Neural cell (in vitro differentiated cells): Measurements from ENCODE around the gene EYS. TPM values are rescaled to one million over a fixed set of nuclear protein-coding genes. Genes with fewer than 3 reads are reported as not detected.

Experiments
- H2AFZ ChIP-seq: fragments of 200-600, 300-800 bp; sonication (generic), shearing (Covaris generic); 2 replicates; pipeline ENCODE4 v1.6.0; 2014; ENCODE audit warnings: low read depth, mild to moderate bottlenecking, antibody characterized with exemption, low read length, moderate library complexity
- H3F3A ChIP-seq: fragments of 200-600 bp; shearing (Covaris generic); 2 replicates; pipeline ENCODE4 v1.6.1; 2016; ENCODE audit warnings: mild to moderate bottlenecking, moderate library complexity, mixed read lengths, antibody characterized with exemption, low read length; ENCODE audit not compliant: insufficient read depth, poor library complexity, severe bottlenecking
- H3K27ac ChIP-seq: fragments of 200-600, 300-800 bp; sonication (generic), shearing (Covaris generic); 2 replicates; pipeline ENCODE4 v1.5.1; 2014; ENCODE audit warnings: mild to moderate bottlenecking, low read length, moderate library complexity
- H3K27me3 ChIP-seq: fragments of 300-800, 200-600 bp; sonication (generic), shearing (Covaris generic); 2 replicates; pipeline ENCODE4 v1.6.0; 2014; ENCODE audit warnings: mild to moderate bottlenecking, low read depth, low read length, moderate library complexity; ENCODE audit not compliant: insufficient read depth
- H3K36me3 ChIP-seq: fragments of 300-800, 200-600 bp; sonication (generic), shearing (Covaris generic); 2 replicates; pipeline ENCODE4 v1.5.1; 2014; ENCODE audit warnings: mild to moderate bottlenecking, antibody characterized with exemption, low read length, moderate library complexity; ENCODE audit not compliant: insufficient read depth
- H3K4me2 ChIP-seq: fragments of 300-800, 200-600 bp; sonication (generic), shearing (Covaris generic); 2 replicates; pipeline ENCODE4 v1.6.0; 2014; ENCODE audit warnings: mild to moderate bottlenecking, low read length
- H3K4me3 ChIP-seq: fragments of 300-800, 200-600 bp; sonication (generic), shearing (Covaris generic); 2 replicates; pipeline ENCODE4 v1.5.1; 2014; ENCODE audit warnings: mild to moderate bottlenecking, low read length, moderate library complexity
- H3K79me2 ChIP-seq: fragments of 200-600 bp; shearing (Covaris generic); replicated peaks from 2 replicates; pipeline ENCODE4 v1.6.0; 2014; ENCODE audit warnings: mild to moderate bottlenecking, low read length, moderate library complexity; ENCODE audit not compliant: insufficient read depth
- H3K9ac ChIP-seq: fragments of 300-800, 200-600 bp; sonication (generic), shearing (Covaris generic); 2 replicates; pipeline ENCODE4 v1.6.1; 2016; ENCODE audit warnings: mild to moderate bottlenecking, low read length, mixed read lengths
- H3K9me2 ChIP-seq: fragments of 200-600 bp; shearing (Covaris generic); 2 replicates; pipeline ENCODE4 v1.6.1; 2016; ENCODE audit warnings: mild to moderate bottlenecking, low read length, mixed read lengths; ENCODE audit not compliant: insufficient read depth
- H3K9me3 ChIP-seq: fragments of 200-600, 300-800 bp; sonication (generic), shearing (Covaris generic); 2 replicates; pipeline ENCODE4 v1.6.1; 2016; ENCODE audit warnings: mild to moderate bottlenecking, mixed run types, low read length, moderate library complexity, mixed read lengths
- H4K20me1 ChIP-seq: fragments of 200-600 bp; shearing (Covaris generic); 2 replicates; pipeline ENCODE4 v1.6.1; 2016; ENCODE audit warnings: mild to moderate bottlenecking, mixed run types; ENCODE audit not compliant: insufficient read depth
- CTCF ChIP-seq: fragments of 450-650 bp; IDR thresholded peaks from 2 replicates; pipeline ENCODE4 v1.5.1; 2014; ENCODE audit warnings: antibody characterized with exemption, mild to moderate bottlenecking, moderate library complexity; ENCODE audit not compliant: poor library complexity, severe bottlenecking
- EP300 ChIP-seq: fragments of 450-650 bp; conservative IDR thresholded peaks from 2 replicates; pipeline ENCODE4 v1.6.1; 2014; ENCODE audit warnings: antibody characterized with exemption, mild to moderate bottlenecking, moderate library complexity; ENCODE audit not compliant: poor library complexity, severe bottlenecking
- EZH2 ChIP-seq: fragments of 200-600, 300-800 bp; shearing (Covaris generic), sonication (generic); IDR thresholded peaks from 2 replicates; pipeline ENCODE4 v1.6.1; 2014; ENCODE audit warnings: antibody characterized with exemption, low read length, borderline replicate concordance, mild to moderate bottlenecking; ENCODE audit not compliant: insufficient read depth, poor library complexity, severe bottlenecking
- MXI1 ChIP-seq: fragments of 450-650 bp; conservative IDR thresholded peaks from 2 replicates; pipeline ENCODE4 v1.6.1; 2014; ENCODE audit warnings: antibody characterized with exemption, mild to moderate bottlenecking; ENCODE audit not compliant: poor library complexity, severe bottlenecking
- POLR2AphosphoS5 ChIP-seq: IDR thresholded peaks from 2 replicates; pipeline ENCODE4 v1.6.1; 2012
- RAD21 ChIP-seq: fragments of 450-650 bp; conservative IDR thresholded peaks from 2 replicates; pipeline ENCODE4 v1.6.1; 2014; ENCODE audit warnings: antibody characterized with exemption, mild to moderate bottlenecking, moderate library complexity
- REST ChIP-seq: IDR thresholded peaks from 2 replicates; pipeline ENCODE4 v1.6.1; 2012; ENCODE audit warnings: borderline replicate concordance
- SMC3 ChIP-seq: fragments of 450-650 bp; conservative IDR thresholded peaks from 2 replicates; pipeline ENCODE4 v1.6.1; 2014; ENCODE audit warnings: antibody characterized with exemption, mild to moderate bottlenecking, moderate library complexity; ENCODE audit not compliant: poor library complexity
- TAF1 ChIP-seq: IDR thresholded peaks from 2 replicates; pipeline ENCODE4 v1.6.1; 2012; ENCODE audit warnings: low read depth
- polyA plus RNA-seq: library from polyadenylated mRNA; depleted of rRNA; stranded (reverse); fragments of >200 nt; gene quantifications from 2 replicates; pipeline ENCODE4 v1.2.3, GENCODE V29; 2014

The EYS gene
- polyA plus RNA-seq, 1 donor from 2014 or later = 0.38 TPM

DNA sequence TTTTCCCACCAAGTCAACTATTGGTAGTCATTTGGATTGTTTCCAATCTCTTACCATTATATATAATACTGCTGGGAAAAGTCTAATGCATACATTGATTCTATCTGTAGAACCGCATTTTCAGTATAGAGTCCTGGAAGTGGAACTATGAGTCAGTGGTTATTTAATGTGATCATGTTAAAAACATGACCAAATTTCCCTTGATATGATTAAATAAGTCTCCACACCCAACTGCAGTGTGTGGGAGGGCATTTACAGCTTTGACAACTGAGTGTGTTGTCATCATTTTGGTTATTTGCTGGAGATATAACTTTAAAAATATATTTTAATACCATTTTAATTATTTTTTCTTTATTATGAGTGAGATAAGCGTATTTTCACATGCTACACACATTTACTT lies 1027.6 kb downstream of the EYS start:
- no peaks in the 10 kb centered on the region for H3K36me3 ChIP-seq
- H3K79me2 ChIP-seq = no peaks in the 10 kb centered on the region
- H3K9me3 ChIP-seq = no peaks in the 10 kb centered on the region
- no peak overlapping the region for H3K27ac ChIP-seq
- no peak overlapping the region for H2AFZ ChIP-seq
- no peaks in the 10 kb centered on the region for H4K20me1 ChIP-seq
- no peak overlapping the region for H3K9ac ChIP-seq
- no peaks in the 10 kb centered on the region for H3K9me2 ChIP-seq
- H3F3A ChIP-seq = no peaks in the 10 kb centered on the region
- H3K27me3 ChIP-seq = no peaks in the 10 kb centered on the region
- no peak for TF ChIP-seq POLR2AphosphoS5
- TF ChIP-seq TAF1 = no peak
- no peak for TF ChIP-seq RAD21
- TF ChIP-seq EZH2 = no peak
- no peak for TF ChIP-seq SMC3
- TF ChIP-seq MXI1 = no peak
- TF ChIP-seq EP300 = no peak
- TF ChIP-seq REST = no peak
- no peak for TF ChIP-seq CTCF
- H3K4me3 ChIP-seq = no peak overlapping the region
- no peak overlapping the region for H3K4me2 ChIP-seq

- no peak overlapping the region for H3K27ac ChIP-seq
- no peaks in the 10 kb centered on the region for H4K20me1 ChIP-seq
- H3K4me3 ChIP-seq = no peak overlapping the region
- no peak overlapping the region for H2AFZ ChIP-seq
- H3K9ac ChIP-seq = no peak overlapping the region
- no peak for TF ChIP-seq SMC3
- TF ChIP-seq EZH2 = no peak
- no peak for TF ChIP-seq REST
- no peak for TF ChIP-seq CTCF
- TF ChIP-seq MXI1 = no peak
- TF ChIP-seq TAF1 = no peak
- TF ChIP-seq EP300 = no peak
- TF ChIP-seq RAD21 = no peak
- no peak for TF ChIP-seq POLR2AphosphoS5
- H3F3A ChIP-seq = no peaks in the 10 kb centered on the region
- no peaks in the 10 kb centered on the region for H3K36me3 ChIP-seq
- no peak overlapping the region for H3K4me2 ChIP-seq
- H3K9me2 ChIP-seq = no peaks in the 10 kb centered on the region
- H3K27me3 ChIP-seq = no peaks in the 10 kb centered on the region
- H3K9me3 ChIP-seq = no peaks in the 10 kb centered on the region
- H3K79me2 ChIP-seq = no peaks in the 10 kb centered on the region
Observed at GRCh38 chr6:64672651-64673050, 1034.4 kb downstream of the EYS start.
